Activated CD4-positive, alpha-beta T cell treated with anti-CD3 and anti-CD28 coated beads, Interleukin-2, Interleukin-6, amounts not matched to agents 100 ng/mL and 50 ng/mL, durations not matched to agents 16 hours and 8 hours (primary cell): Measurements from ENCODE around the gene ADAMTS1.
A peak's percentile ranks its signal among the peaks of the same experiment; 100 is the strongest.

ENCODE experiments used
- DNase-seq: peaks from one replicate; pipeline ENCODE4 v3.0.0-alpha.2; 2020

Gene ADAMTS1

GRCh38 chr21:26844258-26845065, 747 bp downstream of the ADAMTS1 start:
- no peak for DNase-seq

DNA sequence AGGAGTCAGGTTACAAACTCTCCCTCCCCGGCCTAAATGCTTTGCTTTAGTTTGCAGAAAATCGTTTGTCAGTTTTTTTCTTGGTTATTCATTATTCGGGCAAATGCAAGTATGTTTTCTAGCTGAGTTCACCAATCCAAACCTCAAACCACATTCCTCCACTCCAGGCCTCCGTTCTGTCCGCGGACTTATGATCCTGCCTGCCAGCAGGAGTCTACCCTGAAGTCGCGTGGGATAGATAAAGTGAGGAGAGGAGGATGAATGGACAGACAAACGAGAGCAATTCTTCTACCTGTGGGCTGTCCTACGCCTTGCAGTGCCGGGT, 1.3 kb downstream of the ADAMTS1 start:
- DNase-seq = no peak

DNA sequence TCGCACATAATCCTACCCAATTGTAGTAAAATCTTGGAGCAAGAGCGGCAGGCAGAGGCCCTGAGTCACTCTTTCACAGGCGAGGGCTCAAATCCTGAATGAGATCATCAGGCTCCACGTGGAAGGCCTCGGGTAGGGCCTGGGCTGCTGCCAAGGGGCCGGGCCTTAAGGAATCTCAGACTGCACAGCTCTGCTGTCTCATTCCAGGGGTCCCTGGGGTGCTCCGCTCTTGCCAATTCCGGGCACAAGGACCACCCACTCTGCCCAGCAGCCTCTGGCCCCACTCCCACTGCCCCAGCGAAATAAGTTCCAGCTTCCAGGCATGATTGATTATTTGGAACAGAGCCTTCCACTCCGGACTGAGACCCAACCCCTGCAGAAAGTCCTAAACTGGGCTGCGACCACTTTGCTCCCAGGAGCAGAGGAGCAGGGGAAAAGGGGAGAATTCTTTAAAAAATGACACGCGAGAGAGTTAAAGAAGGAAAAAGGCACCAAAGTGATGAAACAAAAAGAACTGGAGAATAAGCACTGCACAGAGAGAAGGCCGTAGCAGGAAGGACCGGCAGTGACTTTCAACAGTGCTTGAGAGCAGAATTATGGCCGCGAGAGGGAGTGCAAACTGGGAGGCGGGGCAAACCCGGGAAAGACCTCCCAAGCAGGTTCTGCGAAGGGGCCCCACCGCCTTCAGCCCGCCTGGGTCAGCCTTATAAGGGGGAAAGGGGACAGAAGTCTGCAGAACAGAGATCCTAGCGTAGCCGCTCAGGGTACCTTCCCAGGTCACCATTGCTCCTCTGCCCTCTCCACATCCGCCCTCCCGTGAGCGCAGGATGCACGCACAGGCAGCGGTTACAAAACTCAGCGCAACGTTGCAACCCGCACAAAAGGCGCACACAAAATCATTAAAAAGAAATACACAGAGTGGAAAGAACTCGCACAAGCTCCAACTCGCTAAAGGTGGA, 2.0 kb downstream of the ADAMTS1 start:
- peak; percentile 14 for DNase-seq

DNA sequence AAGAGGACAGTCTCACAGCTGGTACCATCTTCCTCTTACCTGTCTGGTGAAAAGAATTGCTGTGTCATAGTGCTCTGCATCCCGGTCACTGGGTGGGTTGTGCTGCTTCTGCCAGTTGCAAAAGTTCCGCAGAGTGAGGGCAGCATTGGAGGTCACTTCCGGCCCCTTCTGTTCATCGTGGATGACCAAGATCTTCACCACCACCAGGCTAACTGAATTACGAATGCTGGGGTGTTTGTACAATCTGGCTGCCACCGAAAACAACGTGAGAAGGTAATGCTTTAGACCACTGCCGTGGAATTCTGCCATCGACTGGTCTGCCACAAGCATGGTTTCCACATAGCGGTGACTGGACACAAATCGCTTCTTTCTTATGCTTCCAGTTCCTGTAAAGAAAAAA, 2.9 kb downstream of the ADAMTS1 start:
- no peak for DNase-seq

DNA sequence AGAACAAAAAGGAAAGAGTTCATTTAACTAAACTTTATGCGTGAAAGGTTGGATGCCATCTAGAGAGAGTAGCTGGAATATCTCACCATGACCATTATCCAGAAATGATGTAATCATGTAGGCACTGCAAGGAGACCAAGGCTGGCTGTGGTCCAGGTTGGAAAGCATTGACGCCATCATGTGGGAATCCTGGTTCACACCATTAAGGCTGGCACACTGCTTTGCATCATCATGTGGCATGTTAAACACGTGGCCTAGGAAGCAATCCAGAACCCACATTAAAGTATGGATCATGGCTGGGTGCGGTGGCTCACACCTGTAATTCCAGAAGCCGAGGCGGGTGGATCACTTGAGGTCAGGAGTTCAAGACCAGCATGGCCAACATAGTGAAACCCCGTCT, 4.3 kb downstream of the ADAMTS1 start:
- no peak for DNase-seq

DNA sequence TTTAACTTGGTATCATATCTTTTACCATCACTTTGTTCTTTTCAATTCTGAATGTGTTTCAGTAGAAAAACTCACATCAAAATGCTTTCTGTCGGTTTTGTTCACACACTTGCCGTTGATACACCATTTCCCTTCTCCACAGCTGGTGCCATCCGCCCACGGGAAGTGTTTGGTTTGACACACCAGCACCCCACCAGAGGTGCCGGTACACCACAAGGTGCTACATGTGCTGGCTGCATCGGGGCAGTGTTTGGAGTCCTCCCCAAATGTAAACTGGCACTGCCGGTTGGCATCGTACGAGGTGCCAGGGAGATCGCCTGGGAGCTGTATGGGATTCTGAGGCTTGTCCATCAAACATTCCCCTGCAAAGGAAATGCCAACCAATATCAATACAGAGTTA, 5.0 kb downstream of the ADAMTS1 start:
- DNase-seq = peak; percentile 39

GRCh38 chr21:26837539-26837938, 7.7 kb downstream of the ADAMTS1 start:
- no peak for DNase-seq

- no peak for DNase-seq
These were observed 8.7 kb downstream of the ADAMTS1 start for GRCh38 chr21:26836528-26836927.

GRCh38 chr21:26835714-26836265, 9.4 kb downstream of the ADAMTS1 start:
- DNase-seq = no peak

GRCh38 chr21:26835027-26835713, 10.0 kb downstream of the ADAMTS1 start:
- no peak for DNase-seq

GRCh38 chr21:26834181-26834905, 10.9 kb downstream of the ADAMTS1 start:
- DNase-seq = no peak

DNA sequence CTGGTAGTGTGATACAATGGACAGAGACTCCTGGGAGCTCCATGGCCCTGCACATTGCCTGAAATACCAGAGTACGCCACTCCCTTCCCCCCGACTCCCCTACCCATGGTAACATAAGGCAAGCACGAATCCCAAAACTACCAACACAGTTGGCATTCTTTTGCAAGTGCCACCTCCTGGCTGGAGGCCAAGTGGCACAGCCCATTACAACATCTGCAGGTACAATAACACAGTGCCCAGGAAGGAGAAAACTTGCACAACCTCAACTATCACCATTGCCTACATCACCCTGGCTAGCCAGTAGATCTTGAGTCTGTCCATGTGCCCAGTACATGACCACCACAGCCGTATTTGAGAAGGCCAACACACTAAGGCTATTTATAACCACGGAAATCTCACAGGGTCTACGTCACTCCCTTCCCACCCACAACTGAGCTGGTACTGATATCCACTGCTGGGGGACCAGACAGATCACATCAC, 11.7 kb downstream of the ADAMTS1 start:
- no peak for DNase-seq

- no peak for DNase-seq
These were observed 12.2 kb downstream of the ADAMTS1 start for GRCh38 chr21:26833011-26833410.

- DNase-seq = no peak
These were observed 12.7 kb downstream of the ADAMTS1 start for GRCh38 chr21:26832546-26832945.

GRCh38 chr21:26826801-26827200, 18.4 kb downstream of the ADAMTS1 start:
- DNase-seq = no peak

- no peak for DNase-seq
These were observed 24.7 kb downstream of the ADAMTS1 start for GRCh38 chr21:26820509-26820908.

- no peak for DNase-seq
These were observed 25.4 kb downstream of the ADAMTS1 start for GRCh38 chr21:26819740-26820324.

GRCh38 chr21:26818906-26819305, 26.3 kb downstream of the ADAMTS1 start:
- DNase-seq = no peak

DNA sequence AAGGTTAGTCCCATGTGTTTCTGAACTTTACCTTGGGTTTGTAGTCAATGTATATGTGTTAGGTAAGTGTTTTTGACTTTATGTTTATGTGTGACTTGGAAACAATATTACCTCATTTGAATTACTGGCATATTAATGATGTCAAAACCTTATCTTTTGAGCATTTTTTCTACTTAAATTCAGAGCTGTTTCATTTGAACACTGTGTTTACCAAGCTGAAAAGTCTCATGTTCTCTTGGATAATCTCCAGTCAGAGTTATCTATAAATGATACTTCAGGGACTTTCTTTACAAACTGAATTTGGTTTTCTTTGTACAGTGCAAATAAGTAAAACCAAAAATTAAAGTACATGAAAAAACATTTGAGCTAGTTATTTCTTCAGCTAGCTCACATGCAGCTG, 30.0 kb downstream of the ADAMTS1 start:
- DNase-seq = no peak

DNA sequence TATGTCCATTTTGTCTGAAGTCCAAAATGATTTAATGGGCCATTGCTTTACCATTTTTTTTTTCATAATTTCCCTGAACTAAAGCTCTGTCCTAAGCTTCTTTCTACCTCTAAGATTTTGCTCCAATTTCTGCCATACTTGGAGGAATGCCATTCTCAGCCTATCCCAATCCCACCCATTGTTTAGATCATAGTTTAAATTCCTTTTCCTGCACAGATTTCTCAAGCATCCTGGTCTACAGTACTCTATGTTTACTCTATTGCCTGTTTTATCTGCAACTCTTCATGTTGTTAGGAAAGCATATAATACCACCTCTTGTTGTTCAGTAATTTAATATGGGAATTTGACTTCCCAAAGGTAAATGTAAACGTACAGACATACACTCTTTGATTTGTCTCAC, 30.8 kb downstream of the ADAMTS1 start:
- no peak for DNase-seq

- DNase-seq = no peak
These were observed 31.7 kb downstream of the ADAMTS1 start for GRCh38 chr21:26813426-26813998.

- no peak for DNase-seq
These were observed 33.0 kb downstream of the ADAMTS1 start for GRCh38 chr21:26812173-26812572.
